Endothelial cell of umbilical vein (primary cell): ENCODE data around the gene ULBP1. TPM values are rescaled to one million over a fixed set of nuclear protein-coding genes. Genes with fewer than 3 reads are reported as not detected.
A peak's percentile ranks its signal among the peaks of the same experiment; 100 is the strongest.
"Not testable (repeated sequence)": the region's sequence is repeated elsewhere in the genome, so short reads cannot be mapped to it uniquely, and the experiment has no call there.

Source experiments
- BruUV-seq: library from RNA; stranded (reverse); fragments of 400-500 nt; replicated peaks from 2 replicates; lab custom pipeline; 2021; lab: Mats Ljungman, UMichigan
- CTCF ChIA-PET: fragments of 300-600, 350-600 bp; sonication (Branson Sonifier 250); formaldehyde crosslinking; loops from one replicate; lab custom pipeline; 2021; ENCODE audit warnings: antibody characterized with exemption, inconsistent platforms; lab: Charles Lee
- POLR2A ChIA-PET: fragments of 300-600, 350-600 bp; sonication (Branson Sonifier 250); formaldehyde crosslinking; loops from one replicate; lab custom pipeline; 2021; ENCODE audit warnings: antibody characterized with exemption, inconsistent platforms; lab: Charles Lee
- DNase-seq: peaks from one replicate; pipeline ENCODE4 v3.0.0-alpha.2; 2011; ENCODE audit warnings: low read depth, low spot score
- FAIRE-seq: peaks from 2 replicates; lab custom pipeline; 2011; peaks lifted over from hg19 to GRCh38; lab: Jason Lieb, UNC
- H2AFZ ChIP-seq: 2 replicates; pipeline ENCODE4 v1.6.0; 2012; ENCODE audit warnings: low read depth, low read length, control low read depth, inconsistent platforms
- H3K27ac ChIP-seq: 2 replicates; pipeline ENCODE4 v1.5.1; 2011; ENCODE audit warnings: low read depth, mild to moderate bottlenecking, control low read depth, low read length, moderate library complexity; ENCODE audit not compliant: insufficient read depth
- H3K27me3 ChIP-seq, 2 experiments: 2 replicates each; pipeline versions ENCODE4 v1.6.0 to v1.6.1; 2011; ENCODE audit warnings: low read length in 2 of 2, mixed read lengths in 1 of 2; ENCODE audit not compliant: control insufficient read depth in 2 of 2, insufficient read depth in 2 of 2
- H3K36me3 ChIP-seq, 2 experiments: 2 replicates in 1 of 2; 3 replicates in 1 of 2; pipeline ENCODE4 v1.5.1; 2011; ENCODE audit warnings: low read length in 2 of 2, mild to moderate bottlenecking in 1 of 2, moderate library complexity in 1 of 2; ENCODE audit not compliant: control insufficient read depth in 2 of 2, insufficient read depth in 2 of 2; ENCODE audit errors: extremely low read depth in 1 of 2
- H3K4me1 ChIP-seq: 3 replicates; pipeline ENCODE4 v1.5.1; 2011; ENCODE audit warnings: mild to moderate bottlenecking, low read length; ENCODE audit not compliant: control insufficient read depth, insufficient read depth; ENCODE audit errors: extremely low read depth
- H3K4me2 ChIP-seq: 2 replicates; pipeline ENCODE4 v1.6.1; 2011; ENCODE audit warnings: low read length, control low read depth, mixed read lengths; ENCODE audit not compliant: insufficient read depth
- H3K4me3 ChIP-seq, 3 experiments: fragments of 200-600 bp in 1 of 3; sonication (generic), shearing (Covaris generic) in 1 of 3; replicated peaks in 1 of 3; 2 replicates each; pipeline ENCODE4 v1.5.1; 2011 to 2016; ENCODE audit warnings: control low read depth in 3 of 3, low read length in 3 of 3, mild to moderate bottlenecking in 2 of 3, inconsistent platforms in 1 of 3, low read depth in 1 of 3, moderate library complexity in 1 of 3; ENCODE audit not compliant: insufficient read depth in 1 of 3
- H3K79me2 ChIP-seq: 2 replicates; pipeline ENCODE4 v1.6.0; 2012; ENCODE audit warnings: low read length, inconsistent platforms; ENCODE audit not compliant: control insufficient read depth, insufficient read depth
- H3K9ac ChIP-seq: replicated peaks from 2 replicates; pipeline ENCODE3; 2011; ENCODE audit warnings: low read length, control low read depth; ENCODE audit not compliant: insufficient read depth; ENCODE audit errors: extremely low read depth
- H3K9me1 ChIP-seq: replicated peaks from 3 replicates; pipeline ENCODE4 v1.6.0; 2011; ENCODE audit warnings: mild to moderate bottlenecking, low read length; ENCODE audit not compliant: control insufficient read depth, insufficient read depth; ENCODE audit errors: extremely low read depth
- H3K9me3 ChIP-seq: replicated peaks from 2 replicates; pipeline ENCODE4 v1.5.1; 2012; ENCODE audit warnings: low read length, inconsistent platforms; ENCODE audit not compliant: control insufficient read depth, insufficient read depth
- H4K20me1 ChIP-seq: replicated peaks from 2 replicates; pipeline ENCODE3; 2011; ENCODE audit warnings: mild to moderate bottlenecking, low read length; ENCODE audit not compliant: control insufficient read depth, insufficient read depth; ENCODE audit errors: extremely low read depth
- EZH2 ChIP-seq: IDR thresholded peaks from 2 replicates; pipeline ENCODE4 v1.6.1; 2012; ENCODE audit warnings: borderline replicate concordance, low read depth, mild to moderate bottlenecking, moderate library complexity, low read length, inconsistent platforms; ENCODE audit not compliant: severe bottlenecking
- FOS ChIP-seq: IDR thresholded peaks from 2 replicates; pipeline ENCODE4 v1.6.1; 2011; ENCODE audit warnings: mild to moderate bottlenecking, low read length, moderate library complexity, borderline replicate concordance; ENCODE audit not compliant: insufficient read depth
- dilution Hi-C: fragments of 300-500 bp; cut with MboI; formaldehyde crosslinking; loops from one replicate; pipeline ENCODE4 v1.15.0; 2019; ENCODE audit warnings: low sequenced_read_pairs; ENCODE audit not compliant: extremely low pct_ligation_motif_present
- intact Hi-C: fragments of 100-400 bp; cut with micrococcal nuclease; formaldehyde crosslinking; loops from one replicate; pipeline ENCODE4 v1.10.0; 2022
- polyA plus RNA-seq, 4 experiments: library from polyadenylated mRNA; depleted of rRNA in 3 of 4; stranded (reverse) in 3 of 4; unstranded in 1 of 4; fragments of >200 nt; gene quantifications; 2 replicates each; pipeline versions ENCODE4 v1.2.1 to v1.2.3, GENCODE V29; 2011 to 2012; ENCODE audit warnings: missing spikeins in 1 of 4
- total RNA-seq: library from RNA; stranded (reverse); gene quantifications from 2 replicates; pipeline ENCODE4 v1.2.3, GENCODE V29; 2021

The ULBP1 gene
- total and polyA plus RNA-seq, 2 donors (not counting 3 experiments of a cell fraction or from before 2014, with no cell fraction given), result 0.33 to 1.4 TPM

DNA sequence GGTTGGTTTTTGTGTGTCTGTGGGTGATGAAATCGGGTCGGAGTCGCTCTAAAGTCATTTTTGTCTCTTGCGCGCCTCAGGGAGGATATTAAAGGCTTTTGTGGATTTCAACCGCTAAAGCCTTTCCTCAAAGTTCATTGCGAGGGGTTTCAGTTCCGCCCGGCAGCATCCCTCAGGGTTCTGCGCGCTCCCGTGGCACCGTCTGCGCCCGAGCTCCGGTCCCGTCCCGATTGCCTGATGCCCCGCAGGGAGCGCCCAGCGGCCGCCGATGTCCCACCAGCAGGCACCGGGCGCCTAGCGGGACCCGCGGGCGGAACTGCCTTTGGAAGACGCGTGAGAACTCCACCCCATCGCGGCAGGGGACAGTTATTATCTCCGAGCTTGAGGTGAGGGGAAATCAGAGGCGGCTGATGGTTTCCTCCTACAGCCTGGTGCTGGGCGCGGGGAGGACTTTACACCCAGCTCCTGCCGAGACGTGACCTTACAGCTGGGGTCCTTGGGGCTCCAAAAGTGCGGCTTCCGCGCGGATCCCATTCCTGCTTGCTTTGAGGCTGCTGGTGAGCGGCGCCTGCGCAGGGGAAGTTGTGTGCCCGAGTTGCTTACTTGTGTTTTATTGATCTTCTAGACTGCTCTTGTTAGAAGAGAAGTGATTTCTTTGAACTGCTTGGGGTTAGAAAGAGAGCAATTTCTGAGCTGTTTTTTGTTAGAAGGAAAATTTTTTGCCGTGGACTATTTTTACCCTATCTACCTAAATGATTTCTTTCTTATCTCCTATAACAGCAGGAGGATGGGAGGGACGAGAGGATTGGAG, 27.1 kb downstream of the ULBP1 start:
- H3K4me2 ChIP-seq, result peak overlapping the region; percentile 24
- H2AFZ ChIP-seq, result no peak overlapping the region
- BruUV-seq, result no TSS peak
- no peak for FAIRE-seq
- H3K4me3 ChIP-seq, result peak overlapping the region in 1 of 3 experiments; percentile 14
- intact Hi-C loops, result no loop called here
- ChIA-PET POLR2A (no interaction called here), CTCF (interaction anchor here (1.0 kb wide), 1 partner anchor 26 kb away, joined by 3 read pairs; no protein-coding TSS in a partner anchor)
- H3K27ac ChIP-seq, result no peak overlapping the region
- peaks cover 6% of the 10 kb centered on the region for H3K4me1 ChIP-seq
- H3K9ac ChIP-seq, result no peak overlapping the region
- dilution Hi-C loops, result no loop called here
- no peaks in the 10 kb centered on the region for H3K9me1 ChIP-seq
- H3K36me3 ChIP-seq, result no peaks in the 10 kb centered on the region
- peaks cover 75 to 85% of the 10 kb centered on the region in 2 experiments for H3K27me3 ChIP-seq
- TF ChIP-seq EZH2 (peak; percentile 94), FOS (no peak)
- no peaks in the 10 kb centered on the region for H3K9me3 ChIP-seq
- H4K20me1 ChIP-seq, result no peaks in the 10 kb centered on the region
- H3K79me2 ChIP-seq, result no peaks in the 10 kb centered on the region
- no peak for DNase-seq

DNA sequence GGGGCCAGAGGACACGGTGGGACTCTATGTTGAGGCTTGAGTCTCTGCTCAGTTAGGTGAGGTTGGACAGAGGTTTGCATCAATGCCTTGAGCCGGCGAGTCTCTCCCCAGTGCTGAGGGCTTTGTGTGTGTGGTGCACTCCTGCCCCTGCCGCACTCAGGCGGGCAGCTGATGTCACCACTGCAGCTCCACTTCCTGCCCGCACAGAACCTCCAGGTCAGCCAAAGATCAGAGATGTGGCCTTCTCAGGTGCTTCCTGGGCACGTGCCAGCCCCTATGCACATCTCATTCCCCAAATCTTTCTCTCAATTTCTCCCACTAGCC, 27.7 kb downstream of the ULBP1 start:
- H4K20me1 ChIP-seq, H3K79me2 ChIP-seq, BruUV-seq, H3K9me3 ChIP-seq, H3K4me2 ChIP-seq, H3K4me1 ChIP-seq, H2AFZ ChIP-seq, H3K27ac ChIP-seq, H3K4me3 ChIP-seq, FAIRE-seq, POLR2A ChIA-PET, H3K36me3 ChIP-seq, H3K9ac ChIP-seq, intact Hi-C loops, H3K9me1 ChIP-seq, dilution Hi-C loops, DNase-seq: not testable (repeated sequence)
- CTCF ChIA-PET, result interaction anchor here (1.0 to 1.2 kb wide), 2 partner anchors 25 to 89 kb away, joined by 3 read pairs; no protein-coding TSS in a partner anchor
- H3K27me3 ChIP-seq, result peaks cover 72 to 80% of the 10 kb centered on the region in 2 experiments
